T-helper 2 cell treated with Interferon-gamma antibody and Interleukin-4, amounts not matched to agents 5 μg/mL and 100 μg/mL, for 36 hours (primary cell): ENCODE measurements around the gene DTX2.
"Not testable (repeated sequence)": the region's sequence is repeated elsewhere in the genome, so short reads cannot be mapped to it uniquely, and the experiment has no call there.

Source experiments
- DNase-seq: peaks from one replicate; pipeline ENCODE4 v3.0.0; 2021; ENCODE audit warnings: low spot score
- H3K27ac Mint-ChIP-seq: one replicate; pipeline ENCODE4 v1.8.0; 2021; ENCODE audit warnings: mild to moderate bottlenecking, mixed read lengths
- H3K27me3 Mint-ChIP-seq: one replicate; pipeline ENCODE4 v1.8.0; 2021; ENCODE audit warnings: low read depth, mixed read lengths
- H3K36me3 Mint-ChIP-seq: one replicate; pipeline ENCODE4 v1.8.0; 2021; ENCODE audit warnings: low read depth, mixed read lengths
- H3K4me1 Mint-ChIP-seq: one replicate; pipeline ENCODE4 v1.8.0; 2021; ENCODE audit warnings: low read depth, mixed read lengths
- H3K4me3 Mint-ChIP-seq: one replicate; pipeline ENCODE4 v1.8.0; 2022; ENCODE audit warnings: mild to moderate bottlenecking, moderate library complexity, mixed read lengths
- H3K9me3 Mint-ChIP-seq: one replicate; pipeline ENCODE4 v1.8.0; 2021; ENCODE audit warnings: mixed read lengths

Gene DTX2

GRCh38 chr7:76492139-76492538, 30.6 kb downstream of the DTX2 start:
- H3K27me3 Mint-ChIP-seq, H3K36me3 Mint-ChIP-seq, H3K27ac Mint-ChIP-seq, DNase-seq, H3K9me3 Mint-ChIP-seq, H3K4me1 Mint-ChIP-seq, H3K4me3 Mint-ChIP-seq: not testable (repeated sequence)

- not testable (repeated sequence) for H3K9me3 Mint-ChIP-seq, H3K4me1 Mint-ChIP-seq, H3K36me3 Mint-ChIP-seq, DNase-seq, H3K27me3 Mint-ChIP-seq, H3K27ac Mint-ChIP-seq, H3K4me3 Mint-ChIP-seq
Observed at GRCh38 chr7:76495717-76496116, 34.2 kb downstream of the DTX2 start.

GRCh38 chr7:76497918-76498582, 36.5 kb downstream of the DTX2 start:
- not testable (repeated sequence) for H3K9me3 Mint-ChIP-seq, H3K36me3 Mint-ChIP-seq, H3K27me3 Mint-ChIP-seq, H3K27ac Mint-ChIP-seq, H3K4me1 Mint-ChIP-seq, DNase-seq, H3K4me3 Mint-ChIP-seq

GRCh38 chr7:76498583-76499200, 37.2 kb downstream of the DTX2 start:
- not testable (repeated sequence) for H3K27me3 Mint-ChIP-seq, H3K36me3 Mint-ChIP-seq, H3K4me3 Mint-ChIP-seq, H3K9me3 Mint-ChIP-seq, H3K4me1 Mint-ChIP-seq, DNase-seq, H3K27ac Mint-ChIP-seq

GRCh38 chr7:76499201-76499923, 37.9 kb downstream of the DTX2 start:
- DNase-seq, H3K4me3 Mint-ChIP-seq, H3K27ac Mint-ChIP-seq, H3K27me3 Mint-ChIP-seq, H3K9me3 Mint-ChIP-seq, H3K36me3 Mint-ChIP-seq, H3K4me1 Mint-ChIP-seq: not testable (repeated sequence)

- H3K27ac Mint-ChIP-seq, H3K4me3 Mint-ChIP-seq, DNase-seq, H3K9me3 Mint-ChIP-seq, H3K36me3 Mint-ChIP-seq, H3K27me3 Mint-ChIP-seq, H3K4me1 Mint-ChIP-seq: not testable (repeated sequence)
Observed at GRCh38 chr7:76499924-76500241, 38.4 kb downstream of the DTX2 start.

- DNase-seq, H3K36me3 Mint-ChIP-seq, H3K9me3 Mint-ChIP-seq, H3K4me3 Mint-ChIP-seq, H3K27me3 Mint-ChIP-seq, H3K4me1 Mint-ChIP-seq, H3K27ac Mint-ChIP-seq: not testable (repeated sequence)
Observed at GRCh38 chr7:76502224-76502623, 40.7 kb downstream of the DTX2 start.

- DNase-seq, H3K27ac Mint-ChIP-seq, H3K9me3 Mint-ChIP-seq, H3K4me3 Mint-ChIP-seq, H3K27me3 Mint-ChIP-seq, H3K36me3 Mint-ChIP-seq, H3K4me1 Mint-ChIP-seq: not testable (repeated sequence)
Observed at GRCh38 chr7:76502836-76503235, 41.3 kb downstream of the DTX2 start.

- H3K9me3 Mint-ChIP-seq, H3K4me1 Mint-ChIP-seq, H3K36me3 Mint-ChIP-seq, H3K27me3 Mint-ChIP-seq, H3K4me3 Mint-ChIP-seq, H3K27ac Mint-ChIP-seq, DNase-seq: not testable (repeated sequence)
Observed at GRCh38 chr7:76503244-76503643, 41.7 kb downstream of the DTX2 start.

GRCh38 chr7:76504351-76505167, 43.0 kb downstream of the DTX2 start:
- H3K27me3 Mint-ChIP-seq, DNase-seq, H3K4me1 Mint-ChIP-seq, H3K9me3 Mint-ChIP-seq, H3K4me3 Mint-ChIP-seq, H3K27ac Mint-ChIP-seq, H3K36me3 Mint-ChIP-seq: not testable (repeated sequence)

- H3K4me3 Mint-ChIP-seq = no peak overlapping the region
- H3K36me3 Mint-ChIP-seq = no peaks in the 10 kb centered on the region
- peaks cover 4% of the 10 kb centered on the region for H3K4me1 Mint-ChIP-seq
- DNase-seq = no peak
- H3K9me3 Mint-ChIP-seq = no peaks in the 10 kb centered on the region
- no peaks in the 10 kb centered on the region for H3K27me3 Mint-ChIP-seq
- H3K27ac Mint-ChIP-seq = no peak overlapping the region
Observed at GRCh38 chr7:76505168-76506080, 43.9 kb downstream of the DTX2 start.

- H3K9me3 Mint-ChIP-seq = no peaks in the 10 kb centered on the region
- peaks cover 4% of the 10 kb centered on the region for H3K4me1 Mint-ChIP-seq
- no peaks in the 10 kb centered on the region for H3K36me3 Mint-ChIP-seq
- H3K27ac Mint-ChIP-seq = no peak overlapping the region
- no peak overlapping the region for H3K4me3 Mint-ChIP-seq
- no peak for DNase-seq
- H3K27me3 Mint-ChIP-seq = no peaks in the 10 kb centered on the region
Observed at GRCh38 chr7:76506081-76506440, 44.6 kb downstream of the DTX2 start.

- not testable (repeated sequence) for H3K9me3 Mint-ChIP-seq, H3K4me3 Mint-ChIP-seq, H3K27ac Mint-ChIP-seq, H3K27me3 Mint-ChIP-seq, DNase-seq, H3K4me1 Mint-ChIP-seq, H3K36me3 Mint-ChIP-seq
Observed at GRCh38 chr7:76506643-76507042, 45.1 kb downstream of the DTX2 start.
